MM.1S (cell line): ENCODE data around the gene MACROD2.

Source experiments
- DNase-seq: peaks from one replicate; pipeline ENCODE4 v3.0.0-alpha.2; 2015
- H2AFZ ChIP-seq: fragments of 300-600 bp; sonication (generic); 2 replicates; pipeline ENCODE4 v1.6.0; 2016; ENCODE audit warnings: antibody characterized with exemption, low read length
- H3F3A ChIP-seq: fragments of 300-600 bp; sonication (generic); 2 replicates; pipeline ENCODE4 v1.6.1; 2016; ENCODE audit warnings: mild to moderate bottlenecking, antibody characterized with exemption, low read length, moderate library complexity, mixed read lengths; ENCODE audit not compliant: insufficient read depth
- H3K27ac ChIP-seq: fragments of 300-600 bp; sonication (generic); 2 replicates; pipeline ENCODE4 v1.5.1; 2016; ENCODE audit warnings: mild to moderate bottlenecking, low read length
- H3K27me3 ChIP-seq: fragments of 300-600 bp; sonication (generic); replicated peaks from 2 replicates; pipeline ENCODE4 v1.6.0; 2016; ENCODE audit warnings: low read length; ENCODE audit not compliant: insufficient read depth
- H3K36me3 ChIP-seq: fragments of 300-600 bp; sonication (generic); replicated peaks from 2 replicates; pipeline ENCODE4 v1.6.1; 2016; ENCODE audit warnings: mild to moderate bottlenecking, low read length, mixed read lengths; ENCODE audit not compliant: insufficient read depth
- H3K4me1 ChIP-seq: fragments of 300-600 bp; sonication (generic); 2 replicates; pipeline ENCODE4 v1.6.1; 2016; ENCODE audit warnings: low read length, mixed read lengths
- H3K4me2 ChIP-seq: fragments of 300-600 bp; sonication (generic); 2 replicates; pipeline ENCODE4 v1.6.0; 2016; ENCODE audit warnings: low read depth, low read length
- H3K4me3 ChIP-seq: fragments of 300-600 bp; sonication (generic); 2 replicates; pipeline ENCODE4 v1.5.1; 2016; ENCODE audit warnings: low read length, mixed read lengths
- H3K79me2 ChIP-seq: fragments of 300-600 bp; sonication (generic); 2 replicates; pipeline ENCODE4 v1.6.1; 2016; ENCODE audit warnings: mixed run types, low read length, mixed read lengths
- H3K9ac ChIP-seq: fragments of 300-600 bp; sonication (generic); 2 replicates; pipeline ENCODE4 v1.6.1; 2016; ENCODE audit warnings: low read length, mixed read lengths
- H3K9me2 ChIP-seq: fragments of 300-600 bp; sonication (generic); replicated peaks from 2 replicates; pipeline ENCODE4 v1.6.1; 2016; ENCODE audit warnings: mild to moderate bottlenecking, low read length, mixed read lengths; ENCODE audit not compliant: insufficient read depth
- H3K9me3 ChIP-seq: fragments of 300-600 bp; sonication (generic); replicated peaks from 2 replicates; pipeline ENCODE4 v1.6.1; 2016; ENCODE audit warnings: mild to moderate bottlenecking, low read length, mixed read lengths; ENCODE audit not compliant: insufficient read depth
- H4K20me1 ChIP-seq: fragments of 300-600 bp; sonication (generic); 2 replicates; pipeline ENCODE4 v1.6.1; 2016; ENCODE audit warnings: mild to moderate bottlenecking, low read length, moderate library complexity, mixed read lengths; ENCODE audit not compliant: insufficient read depth
- CTCF ChIP-seq: fragments of 300-600 bp; sonication (generic); IDR thresholded peaks from 2 replicates; pipeline ENCODE4 v1.5.1; 2016; ENCODE audit warnings: antibody characterized with exemption, low read length, mixed read lengths
- EZH2 ChIP-seq: fragments of 300-600 bp; sonication (generic); optimal IDR thresholded peaks from 2 replicates; pipeline ENCODE3; 2017; ENCODE audit warnings: low read depth, mild to moderate bottlenecking, antibody characterized with exemption, low read length, mixed read lengths
- EZH2phosphoT487 ChIP-seq: fragments of 300-600 bp; sonication (generic); IDR thresholded peaks from 2 replicates; pipeline ENCODE4 v1.6.1; 2018; ENCODE audit warnings: antibody characterized with exemption, low read length

The MACROD2 gene

GRCh38 chr20:14801591-14802325 is 806.4 kb downstream of the MACROD2 start:
- TF ChIP-seq EZH2 (no peak), EZH2phosphoT487 (no peak)
- Histone ChIP-seq H3K36me3 (no peaks in the 10 kb centered on the region), H3K9me2 (no peaks in the 10 kb centered on the region), H3K79me2 (no peaks in the 10 kb centered on the region), H3K9me3 (no peaks in the 10 kb centered on the region), H2AFZ (no peak overlapping the region), H3K4me3 (no peak overlapping the region), H3F3A (no peaks in the 10 kb centered on the region), H3K27ac (no peak overlapping the region), H4K20me1 (no peaks in the 10 kb centered on the region), H3K4me1 (no peaks in the 10 kb centered on the region), H3K4me2 (no peak overlapping the region), H3K27me3 (no peaks in the 10 kb centered on the region), H3K9ac (no peak overlapping the region)
- DNase-seq = no peak

- no peaks in the 10 kb centered on the region for H3K9me3 ChIP-seq
- no peaks in the 10 kb centered on the region for H3F3A ChIP-seq
- H3K4me3 ChIP-seq = no peak overlapping the region
- no peak overlapping the region for H2AFZ ChIP-seq
- H3K27me3 ChIP-seq = no peaks in the 10 kb centered on the region
- DNase-seq = no peak
- H3K4me2 ChIP-seq = no peak overlapping the region
- H4K20me1 ChIP-seq = no peaks in the 10 kb centered on the region
- no peak overlapping the region for H3K27ac ChIP-seq
- H3K9me2 ChIP-seq = no peaks in the 10 kb centered on the region
- no peaks in the 10 kb centered on the region for H3K4me1 ChIP-seq
- H3K79me2 ChIP-seq = no peaks in the 10 kb centered on the region
- H3K9ac ChIP-seq = no peak overlapping the region
- no peaks in the 10 kb centered on the region for H3K36me3 ChIP-seq
- TF ChIP-seq EZH2phosphoT487 (no peak), CTCF (no peak), EZH2 (no peak)
Measured at GRCh38 chr20:14807224-14807623, 811.9 kb downstream of the MACROD2 start.

- Histone ChIP-seq H3K4me2 (no peak overlapping the region), H3K27ac (no peak overlapping the region), H3K9ac (no peak overlapping the region), H3F3A (no peaks in the 10 kb centered on the region), H3K4me1 (no peaks in the 10 kb centered on the region), H4K20me1 (no peaks in the 10 kb centered on the region), H3K36me3 (no peaks in the 10 kb centered on the region), H3K4me3 (no peak overlapping the region), H3K79me2 (no peaks in the 10 kb centered on the region), H3K9me3 (no peaks in the 10 kb centered on the region), H2AFZ (no peak overlapping the region), H3K27me3 (no peaks in the 10 kb centered on the region), H3K9me2 (no peaks in the 10 kb centered on the region)
- TF ChIP-seq EZH2phosphoT487 = no peak
- TF ChIP-seq CTCF = no peak
- TF ChIP-seq EZH2 = no peak
- no peak for DNase-seq
Measured at GRCh38 chr20:14815340-14815739, 820.0 kb downstream of the MACROD2 start.

- Histone ChIP-seq H4K20me1 (no peaks in the 10 kb centered on the region), H3K79me2 (no peaks in the 10 kb centered on the region), H3K4me3 (no peak overlapping the region), H3K9me2 (no peaks in the 10 kb centered on the region), H3K27me3 (no peaks in the 10 kb centered on the region), H3K9ac (no peak overlapping the region), H3K27ac (no peak overlapping the region), H3K4me1 (no peaks in the 10 kb centered on the region), H3K9me3 (no peaks in the 10 kb centered on the region), H3F3A (no peaks in the 10 kb centered on the region), H3K36me3 (no peaks in the 10 kb centered on the region), H2AFZ (no peak overlapping the region), H3K4me2 (no peak overlapping the region)
- no peak for DNase-seq
- TF ChIP-seq EZH2phosphoT487 (no peak), EZH2 (no peak), CTCF (no peak)
Measured at GRCh38 chr20:14816471-14816870, 821.2 kb downstream of the MACROD2 start.
